M059J (cell line): ENCODE data around the gene CSRP2. TPM values are rescaled to one million over a fixed set of nuclear protein-coding genes. Genes with fewer than 3 reads are reported as not detected.

Experiments
- DNase-seq: peaks from one replicate; pipeline ENCODE4 v3.0.0-alpha.2; 2012; ENCODE audit warnings: low read depth
- total RNA-seq: library from RNA; depleted of rRNA; stranded (reverse); fragments of >200 nt; shearing (Covaris generic); gene quantifications from 2 replicates; pipeline ENCODE4 v1.2.3, GENCODE V29; 2014

CSRP2 gene
- total RNA-seq, 1 experiment from 2014 or later, result 121 TPM

GRCh38 chr12:76891609-76892008 lies 12.8 kb upstream of the CSRP2 start:
- no peak for DNase-seq

GRCh38 chr12:76890151-76891143 lies 11.6 kb upstream of the CSRP2 start:
- no peak for DNase-seq

GRCh38 chr12:76888775-76889174 lies 10.0 kb upstream of the CSRP2 start:
- no peak for DNase-seq

- peak; percentile 48 for DNase-seq
Observed at GRCh38 chr12:76883811-76884210, 5.0 kb upstream of the CSRP2 start.

GRCh38 chr12:76883151-76883550 lies 4.3 kb upstream of the CSRP2 start:
- peak; percentile 63 for DNase-seq

GRCh38 chr12:76882367-76882766 lies 3.5 kb upstream of the CSRP2 start:
- no peak for DNase-seq

- no peak for DNase-seq
Observed at GRCh38 chr12:76881142-76881541, 2.3 kb upstream of the CSRP2 start.

GRCh38 chr12:76880519-76881023 lies 1.8 kb upstream of the CSRP2 start:
- DNase-seq, result no peak

- no peak for DNase-seq
Observed at GRCh38 chr12:76879710-76880518, 1.1 kb upstream of the CSRP2 start.

GRCh38 chr12:76878099-76878898 lies 520 bp downstream of the CSRP2 start:
- DNase-seq, result peak; percentile 63

GRCh38 chr12:76876696-76877229 lies 2.1 kb downstream of the CSRP2 start:
- no peak for DNase-seq

- DNase-seq, result no peak
Observed at GRCh38 chr12:76874491-76875190, 4.2 kb downstream of the CSRP2 start.

GRCh38 chr12:76874027-76874426 lies 4.8 kb downstream of the CSRP2 start:
- no peak for DNase-seq

- DNase-seq, result no peak
Observed at GRCh38 chr12:76872415-76872814, 6.4 kb downstream of the CSRP2 start.

GRCh38 chr12:76871742-76872141 lies 7.1 kb downstream of the CSRP2 start:
- no peak for DNase-seq

GRCh38 chr12:76871082-76871481 lies 7.7 kb downstream of the CSRP2 start:
- DNase-seq, result no peak

GRCh38 chr12:76866726-76867125 lies 12.1 kb downstream of the CSRP2 start:
- DNase-seq, result peak; percentile 35

GRCh38 chr12:76866151-76866567 lies 12.7 kb downstream of the CSRP2 start:
- DNase-seq, result no peak

GRCh38 chr12:76864791-76865400 lies 13.9 kb downstream of the CSRP2 start:
- DNase-seq, result no peak

- no peak for DNase-seq
Observed at GRCh38 chr12:76863837-76864236, 15.0 kb downstream of the CSRP2 start.
